HG02642 (cell line): ENCODE measurements around the gene COL8A1.

Experiments
- ATAC-seq: cut with Tn5 transposase; IDR thresholded peaks from one replicate; pipeline ENCODE4 v1.9.1; 2021; ENCODE audit warnings: mild to moderate bottlenecking; ENCODE audit not compliant: unreplicated experiment, poor library complexity

The COL8A1 gene

GRCh38 chr3:99637368-99638111 lies 854 bp upstream of the COL8A1 start:
- no peak for ATAC-seq

DNA sequence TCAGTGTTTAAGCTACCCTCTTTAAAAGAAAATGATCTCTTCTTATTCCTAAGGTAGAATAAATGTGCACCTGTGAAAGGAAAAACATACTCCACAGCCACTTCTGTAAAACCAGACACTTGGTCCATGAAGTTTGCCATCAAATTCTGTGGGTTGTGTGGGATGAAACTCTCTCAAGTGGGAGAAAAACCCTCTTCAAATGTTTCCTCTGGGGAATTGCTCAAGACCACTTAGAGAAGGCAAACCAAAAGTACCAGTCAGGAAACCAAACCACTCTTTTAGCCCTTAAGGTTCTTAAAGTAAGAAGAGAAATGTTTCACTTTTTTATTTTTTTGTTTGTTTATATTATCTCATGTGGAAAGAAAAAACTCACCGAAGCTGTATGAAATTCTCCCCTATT lies 1.2 kb downstream of the COL8A1 start:
- no peak for ATAC-seq

DNA sequence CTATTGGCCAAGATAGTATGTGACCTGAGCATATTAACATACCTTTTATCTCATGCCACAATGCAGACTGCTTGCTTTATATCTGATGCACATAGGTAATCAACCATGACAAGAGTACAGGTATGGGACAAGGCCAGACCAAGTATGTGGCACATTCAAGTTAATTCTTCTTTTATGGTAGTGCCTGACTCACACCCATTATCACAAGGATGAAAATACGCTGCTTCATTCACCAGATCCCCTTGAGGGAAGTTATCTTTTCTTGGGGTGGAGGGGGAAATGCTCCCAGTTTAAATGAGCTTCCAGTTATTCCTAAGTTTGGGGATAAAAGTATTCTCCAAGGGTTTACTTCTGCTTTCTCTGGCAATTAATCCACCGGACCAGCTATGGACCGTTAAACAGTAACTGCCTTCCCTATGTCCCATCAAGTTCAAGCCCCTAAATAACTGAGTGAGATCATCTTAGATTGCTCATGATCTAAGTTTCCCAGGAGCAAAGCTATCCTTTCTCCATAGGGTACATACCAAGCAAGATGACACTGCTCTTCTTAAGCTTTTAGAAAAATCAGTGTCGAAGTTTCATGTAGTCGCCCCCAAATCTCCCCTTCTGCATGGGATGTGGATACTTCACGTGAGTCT lies 1.9 kb downstream of the COL8A1 start:
- ATAC-seq: no peak

- ATAC-seq: no peak
Measured at GRCh38 chr3:99641480-99641879, 3.1 kb downstream of the COL8A1 start.

DNA sequence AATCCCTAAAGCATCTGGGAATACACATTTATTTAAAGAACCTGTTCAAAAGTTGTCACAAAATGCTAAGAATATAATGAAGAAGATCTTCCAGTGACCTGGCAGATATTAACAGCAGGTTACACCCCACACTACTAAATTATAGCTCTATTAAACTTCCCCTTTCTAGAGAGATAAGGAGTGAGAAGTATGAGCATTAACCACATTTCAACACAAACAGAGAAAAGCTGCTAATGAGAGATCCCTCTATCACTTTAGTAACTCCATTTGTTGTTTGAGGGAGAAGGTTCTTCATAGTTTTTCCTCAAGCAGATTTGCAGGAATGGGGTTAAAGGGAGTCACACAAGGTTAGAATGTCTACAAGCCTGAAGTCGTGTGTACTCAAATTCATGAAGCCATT lies 3.6 kb downstream of the COL8A1 start:
- no peak for ATAC-seq

DNA sequence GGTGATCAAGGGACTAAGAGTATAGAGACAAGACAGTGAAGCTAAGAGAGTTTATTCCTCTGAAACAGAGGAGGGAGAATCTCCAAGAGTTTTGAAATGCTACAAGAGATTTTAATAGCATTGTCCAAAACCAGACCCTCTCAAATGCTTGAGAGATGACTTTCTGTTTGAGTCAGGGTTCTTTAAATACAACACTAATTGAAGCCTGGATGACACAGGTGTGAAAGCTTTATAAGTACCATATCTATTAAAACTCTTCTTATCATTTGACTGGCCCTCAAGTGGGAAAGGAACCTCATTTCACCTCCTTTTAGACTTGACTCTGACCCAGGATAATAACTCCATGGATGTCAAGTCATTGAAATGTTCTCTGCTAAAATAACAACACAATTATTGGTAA lies 5.6 kb downstream of the COL8A1 start:
- no peak for ATAC-seq

GRCh38 chr3:99644746-99645145 lies 6.4 kb downstream of the COL8A1 start:
- no peak for ATAC-seq

DNA sequence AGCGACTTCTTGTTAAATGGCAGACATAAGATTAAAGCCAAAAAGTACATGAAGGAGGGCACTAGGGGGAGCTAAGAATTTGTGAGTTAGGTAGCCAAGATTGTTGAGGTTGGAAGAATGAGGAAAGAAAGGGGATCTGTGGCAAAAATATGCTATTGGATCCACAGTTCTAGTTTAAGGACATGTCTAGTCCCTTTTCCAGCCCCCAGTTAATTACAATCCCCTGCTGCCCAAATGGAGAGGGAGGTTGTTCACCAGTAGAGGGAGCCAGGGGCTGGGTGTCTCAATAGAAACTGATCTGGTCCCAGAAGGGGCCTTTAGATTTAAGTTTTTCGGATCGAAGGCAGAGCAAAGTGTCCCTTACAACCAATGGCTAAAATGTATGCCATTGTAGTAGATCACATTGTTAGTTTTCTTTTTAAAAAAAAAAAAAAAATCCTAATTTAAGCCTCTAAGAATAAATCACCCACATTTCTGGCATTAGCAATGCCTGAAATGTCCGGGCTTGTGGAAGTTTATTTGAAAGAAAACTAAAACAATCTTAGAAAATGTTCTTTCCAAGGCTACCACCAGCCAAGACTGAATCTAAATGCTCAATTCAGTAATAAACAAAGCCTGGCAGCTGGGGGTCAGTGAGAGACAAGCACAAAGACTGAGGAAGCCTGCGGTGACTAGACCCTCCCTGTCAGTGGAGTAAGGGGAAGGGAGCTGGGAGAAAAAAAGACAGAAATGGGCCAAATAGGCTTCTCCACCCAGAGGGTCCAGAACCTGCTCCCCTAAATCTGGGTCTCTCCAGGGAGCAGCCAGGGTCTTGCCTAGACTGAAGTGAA lies 7.1 kb downstream of the COL8A1 start:
- no peak for ATAC-seq

GRCh38 chr3:99646107-99646435 lies 7.7 kb downstream of the COL8A1 start:
- ATAC-seq: no peak

DNA sequence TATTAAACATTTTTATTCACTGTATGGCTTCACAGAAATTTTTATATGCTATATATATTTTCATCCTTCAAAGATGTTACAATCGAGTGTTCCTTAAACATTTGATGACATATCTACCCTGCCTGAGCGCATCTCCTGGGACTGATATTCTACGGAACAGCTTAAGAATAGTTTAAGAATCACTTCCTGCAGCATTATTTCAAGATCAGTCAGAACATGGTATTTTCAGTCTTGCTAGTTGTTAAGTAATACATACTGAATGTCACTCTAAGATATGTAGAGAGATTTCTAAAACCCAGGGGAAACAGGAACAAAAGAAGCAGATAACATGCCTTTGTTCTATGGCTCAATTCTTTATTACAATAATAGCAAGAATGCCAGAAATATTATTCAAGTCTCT lies 8.7 kb downstream of the COL8A1 start:
- ATAC-seq: no peak

DNA sequence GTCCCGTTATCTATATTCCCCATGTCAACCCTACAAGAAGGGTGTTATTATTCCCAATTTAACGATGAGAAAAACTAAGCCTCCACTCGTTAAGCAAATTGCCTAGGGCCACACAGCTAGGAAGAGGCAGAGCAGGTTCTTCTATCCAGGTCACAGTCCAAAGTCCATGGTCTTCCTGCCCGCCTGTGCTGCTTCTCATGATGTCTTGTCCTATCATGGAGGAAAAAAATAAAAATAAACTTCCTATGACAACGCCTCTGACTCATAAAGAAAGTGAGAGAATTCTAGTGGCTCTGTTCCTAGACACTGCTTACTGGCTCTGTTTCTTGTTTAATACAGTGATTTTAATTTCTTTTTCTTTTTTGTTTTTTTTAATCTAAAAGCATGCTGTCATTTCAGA lies 9.7 kb downstream of the COL8A1 start:
- ATAC-seq: no peak

DNA sequence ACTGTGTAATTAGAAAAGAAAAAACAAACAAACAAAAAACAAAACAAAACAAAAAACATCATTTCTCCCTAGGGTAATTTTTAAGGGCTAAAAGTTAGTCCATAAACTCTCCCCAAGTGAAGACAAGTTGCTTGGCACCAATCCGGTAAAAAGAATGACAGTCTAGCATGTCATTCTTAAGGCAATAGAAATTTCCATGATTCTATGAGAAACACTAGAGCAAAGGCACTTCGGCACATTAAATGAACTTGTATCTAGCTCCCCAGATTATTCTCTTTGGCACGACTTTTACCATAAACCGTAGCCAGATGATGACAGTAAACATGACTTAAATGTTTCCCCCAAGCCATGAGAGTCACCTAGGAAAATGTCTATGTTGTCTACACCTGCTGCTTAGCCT lies 10.1 kb downstream of the COL8A1 start:
- ATAC-seq: no peak

DNA sequence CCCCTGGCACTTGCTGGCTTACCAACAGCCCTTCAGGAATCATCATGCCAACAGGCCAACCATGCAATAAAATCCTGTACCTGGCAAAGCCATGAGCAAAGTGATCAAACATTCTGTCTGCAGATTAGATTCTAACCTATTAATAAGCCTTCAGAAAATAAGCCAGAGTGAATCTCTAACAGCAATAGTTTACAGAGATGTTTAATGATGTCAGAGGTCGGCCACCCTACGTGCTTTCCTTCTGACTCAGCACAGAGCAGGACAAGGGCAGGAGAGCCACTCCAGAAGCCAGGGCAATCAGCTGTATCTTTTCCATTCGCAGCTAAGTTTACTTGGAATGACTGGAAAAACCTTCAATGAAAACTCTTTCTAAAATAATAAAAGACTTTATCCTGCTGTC lies 13.1 kb downstream of the COL8A1 start:
- no peak for ATAC-seq

GRCh38 chr3:99656624-99657023 lies 18.2 kb downstream of the COL8A1 start:
- no peak for ATAC-seq

- no peak for ATAC-seq
Measured at GRCh38 chr3:99658274-99658673, 19.9 kb downstream of the COL8A1 start.

GRCh38 chr3:99659032-99659431 lies 20.6 kb downstream of the COL8A1 start:
- no peak for ATAC-seq

- ATAC-seq: no peak
Measured at GRCh38 chr3:99659951-99660350, 21.6 kb downstream of the COL8A1 start.

GRCh38 chr3:99662838-99663570 lies 24.6 kb downstream of the COL8A1 start:
- no peak for ATAC-seq

DNA sequence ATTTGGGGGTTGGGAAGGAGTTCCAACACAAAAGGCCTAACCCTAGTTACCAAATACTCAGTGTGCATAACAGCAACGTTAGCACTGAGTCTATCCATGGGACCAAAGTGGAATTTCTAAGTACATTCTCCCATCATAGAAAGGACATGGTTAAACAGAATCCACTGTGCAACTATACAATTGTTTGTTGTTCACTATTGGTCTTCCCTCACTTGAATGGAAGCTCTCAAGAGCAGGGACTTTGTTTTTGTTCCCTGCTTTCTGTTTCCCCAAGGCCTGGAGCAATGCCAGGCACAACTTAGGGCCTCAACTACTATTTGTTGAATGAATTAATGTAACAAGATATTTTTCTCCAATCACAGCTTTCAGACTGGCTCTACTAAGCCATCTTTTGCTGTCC lies 25.6 kb downstream of the COL8A1 start:
- ATAC-seq: no peak

GRCh38 chr3:99665017-99665416 lies 26.6 kb downstream of the COL8A1 start:
- ATAC-seq: no peak

- no peak for ATAC-seq
Measured at GRCh38 chr3:99666201-99666600, 27.8 kb downstream of the COL8A1 start.
